IMR-90 (cell line): Measurements from ENCODE around the gene RAB1A. TPM values are rescaled to one million over a fixed set of nuclear protein-coding genes. Genes with fewer than 3 reads are reported as not detected.

Experiments
- ATAC-seq: fragments of 200-7000 bp; cut with Tn5 transposase; 2 replicates; pipeline ENCODE4 v1.9.1; 2020; ENCODE audit warnings: low read depth, mild to moderate bottlenecking, moderate library complexity
- BruUV-seq: library from RNA; stranded (reverse); fragments of 400-500 nt; replicated peaks from 2 replicates; lab custom pipeline; 2021; lab: Mats Ljungman, UMichigan
- CTCF ChIA-PET: fragments of 300-600 bp; formaldehyde crosslinking; extraction: SDS; loops from one replicate; lab custom pipeline; 2021; ENCODE audit warnings: antibody characterized with exemption; lab: Yijun Ruan, JAX
- POLR2A ChIA-PET: fragments of 300-600 bp; sonication (Branson Sonifier 250); formaldehyde crosslinking; loops from one replicate; lab custom pipeline; 2022; ENCODE audit warnings: antibody characterized with exemption; ENCODE audit not compliant: unreplicated experiment; lab: Charles Lee
- DNase-seq: peaks from one replicate; pipeline ENCODE4 v3.0.0; 2013
- H2AFZ ChIP-seq: replicated peaks from 2 replicates; pipeline ENCODE3; 2013; ENCODE audit warnings: low read length, mild to moderate bottlenecking; ENCODE audit not compliant: poor library complexity
- H2AK5ac ChIP-seq: 2 replicates; pipeline ENCODE4 v1.6.1; 2013; ENCODE audit warnings: low read depth, low read length, inconsistent platforms
- H2AK9ac ChIP-seq: replicated peaks from 2 replicates; pipeline ENCODE3; 2013; ENCODE audit warnings: mild to moderate bottlenecking, low read depth, low read length, moderate library complexity; ENCODE audit not compliant: poor library complexity
- H2BK120ac ChIP-seq: 2 replicates; pipeline ENCODE4 v1.6.1; 2013; ENCODE audit warnings: low read depth, low read length, inconsistent platforms
- H2BK15ac ChIP-seq: 3 replicates; pipeline ENCODE4 v1.6.1; 2013; ENCODE audit warnings: low read depth, low read length, inconsistent platforms
- H2BK20ac ChIP-seq: 2 replicates; pipeline ENCODE4 v1.6.1; 2013; ENCODE audit warnings: low read depth, mild to moderate bottlenecking, inconsistent platforms, low read length, moderate library complexity
- H2BK5ac ChIP-seq: 2 replicates; pipeline ENCODE4 v1.6.1; 2013; ENCODE audit warnings: mild to moderate bottlenecking, low read depth, low read length, inconsistent platforms; ENCODE audit not compliant: poor library complexity, severe bottlenecking
- H3K14ac ChIP-seq: replicated peaks from 2 replicates; pipeline ENCODE4 v1.6.1; 2013; ENCODE audit warnings: low read depth, low read length, inconsistent platforms
- H3K18ac ChIP-seq: 2 replicates; pipeline ENCODE4 v1.6.1; 2013; ENCODE audit warnings: low read depth, low read length, control low read depth
- H3K23ac ChIP-seq: 2 replicates; pipeline ENCODE4 v1.6.1; 2013; ENCODE audit warnings: low read depth, low read length, inconsistent platforms
- H3K27ac ChIP-seq: 2 replicates; pipeline ENCODE4 v1.5.1; 2013; ENCODE audit warnings: mild to moderate bottlenecking, control low read depth, low read length; ENCODE audit not compliant: insufficient read depth
- H3K27me3 ChIP-seq: 2 replicates; pipeline ENCODE4 v1.6.1; 2013; ENCODE audit warnings: low read length; ENCODE audit not compliant: control insufficient read depth, insufficient read depth
- H3K36me3 ChIP-seq: 2 replicates; pipeline ENCODE4 v1.6.1; 2013; ENCODE audit warnings: low read length, mixed read lengths; ENCODE audit not compliant: control insufficient read depth, insufficient read depth
- H3K4ac ChIP-seq: 2 replicates; pipeline ENCODE4 v1.6.1; 2013; ENCODE audit warnings: low read depth, low read length, inconsistent platforms
- H3K4me1 ChIP-seq: 2 replicates; pipeline ENCODE4 v1.6.1; 2013; ENCODE audit warnings: low read length, mixed read lengths; ENCODE audit not compliant: control insufficient read depth, insufficient read depth
- H3K4me2 ChIP-seq: 2 replicates; pipeline ENCODE4 v1.6.1; 2013; ENCODE audit warnings: low read depth, mild to moderate bottlenecking, control low read depth, low read length, moderate library complexity
- H3K4me3 ChIP-seq: 2 replicates; pipeline ENCODE4 v1.5.1; 2013; ENCODE audit warnings: low read depth, mild to moderate bottlenecking, control low read depth, low read length, moderate library complexity; ENCODE audit not compliant: insufficient read depth
- H3K56ac ChIP-seq: 2 replicates; pipeline ENCODE4 v1.6.1; 2013; ENCODE audit warnings: low read length, inconsistent platforms; ENCODE audit not compliant: insufficient read depth; ENCODE audit errors: extremely low read depth
- H3K79me1 ChIP-seq, 2 experiments: 2 replicates each; pipeline ENCODE4 v1.6.1; 2013; ENCODE audit warnings: low read length in 2 of 2, inconsistent platforms in 1 of 2, low read depth in 1 of 2
- H3K9ac ChIP-seq: 2 replicates; pipeline ENCODE4 v1.6.1; 2013; ENCODE audit warnings: low read depth, low read length, control low read depth
- H3K9me1 ChIP-seq: 2 replicates; pipeline ENCODE4 v1.6.1; 2013; ENCODE audit warnings: low read length, inconsistent platforms; ENCODE audit not compliant: insufficient read depth
- H3K9me3 ChIP-seq: 2 replicates; pipeline ENCODE4 v1.6.1; 2013; ENCODE audit warnings: low read length; ENCODE audit not compliant: control insufficient read depth, insufficient read depth
- H4K20me1 ChIP-seq: 2 replicates; pipeline ENCODE4 v1.6.1; 2013; ENCODE audit warnings: low read length, inconsistent platforms; ENCODE audit not compliant: insufficient read depth
- H4K5ac ChIP-seq: 2 replicates; pipeline ENCODE4 v1.6.1; 2013; ENCODE audit warnings: mild to moderate bottlenecking, low read depth, low read length, control low read depth
- H4K8ac ChIP-seq, 2 experiments: 2 replicates each; pipeline ENCODE4 v1.6.1; 2013; ENCODE audit warnings: low read depth in 2 of 2, low read length in 2 of 2, control low read depth in 1 of 2, inconsistent platforms in 1 of 2
- H4K91ac ChIP-seq: 2 replicates; pipeline ENCODE4 v1.6.1; 2013; ENCODE audit warnings: low read depth, low read length, inconsistent platforms; ENCODE audit not compliant: insufficient read depth
- CEBPB ChIP-seq: IDR thresholded peaks from 2 replicates; pipeline ENCODE4 v1.6.1; 2012; ENCODE audit warnings: low read depth, low read length, improper control_type of control experiment
- MAFK ChIP-seq: IDR thresholded peaks from 2 replicates; pipeline ENCODE4 v1.6.1; 2012; ENCODE audit warnings: low read depth, low read length, improper control_type of control experiment
- WGBS, 2 experiments: methylation state at CpG; one replicate each; pipeline versions ENCODE4 v1.1.5 to v1.1.7; 2013; ENCODE audit warnings: missing lambda C conversion rate in 2 of 2; ENCODE audit not compliant: insufficient read length in 1 of 2; ENCODE audit errors: extremely low coverage in 2 of 2; 5-methylcytosine and 5-hydroxymethylcytosine counted together
- dilution Hi-C: fragments of 300-500 bp; cut with HindIII; formaldehyde crosslinking; loops from one replicate; pipeline ENCODE4 v1.14.3; 2018; ENCODE audit warnings: low sequenced_read_pairs; ENCODE audit not compliant: unreplicated experiment
- in situ Hi-C: fragments of 300-500 bp; cut with MboI; formaldehyde crosslinking; loops from 3 replicates; pipeline ENCODE4 v1.14.3; 2019; ENCODE audit warnings: low sequenced_read_pairs, inconsistent platforms, mixed read lengths
- intact Hi-C: fragments of 100-400 bp; cut with micrococcal nuclease; formaldehyde crosslinking; loops from 2 replicates; pipeline ENCODE4 v1.10.0; 2022
- polyA plus RNA-seq, 3 experiments: library from polyadenylated mRNA; depleted of rRNA; stranded (reverse); fragments of >200 nt; gene quantifications; 2 replicates each; pipeline ENCODE4 v1.2.3, GENCODE V29; 2012; ENCODE audit warnings: low replicate concordance in 1 of 3
- total RNA-seq: library from RNA; depleted of rRNA; stranded (reverse); fragments of >200 nt; gene quantifications from 2 replicates; pipeline ENCODE4 v1.2.3, GENCODE V29; 2012

The RAB1A gene
- total and polyA plus RNA-seq, 2 of the 4 experiments (the other 2 are of a cell fraction) = 114 to 169 TPM

GRCh38 chr2:65085148-65085547 is 44.8 kb downstream of the RAB1A start:
- ChIA-PET POLR2A (no interaction called here), CTCF (interaction anchor here (0.6 to 0.7 kb wide), 3 partner anchors 20 to 182 kb away, joined by 3 read pairs; no protein-coding TSS in a partner anchor)
- Histone ChIP-seq H2AK9ac (no peak overlapping the region), H3K14ac (no peak overlapping the region), H2BK120ac (no peak overlapping the region), H3K36me3 (peaks cover 47% of the 10 kb centered on the region), H4K20me1 (peaks cover 54% of the 10 kb centered on the region), H3K9ac (no peak overlapping the region), H3K18ac (no peak overlapping the region), H2AFZ (no peak overlapping the region), H3K9me3 (no peaks in the 10 kb centered on the region), H3K79me1 (peaks cover 26 to 75% of the 10 kb centered on the region in 2 experiments), H2AK5ac (no peak overlapping the region), H3K27ac (no peak overlapping the region), H3K4me2 (no peak overlapping the region), H2BK20ac (no peak overlapping the region), H2BK5ac (no peak overlapping the region), H2BK15ac (no peak overlapping the region), H3K4ac (no peak overlapping the region), H3K9me1 (peaks cover 14% of the 10 kb centered on the region; the same call in 1 of the 2 replicates), H4K5ac (no peak overlapping the region), H3K4me3 (no peak overlapping the region), H3K4me1 (no peaks in the 10 kb centered on the region), H3K23ac (no peak overlapping the region), H3K27me3 (no peaks in the 10 kb centered on the region), H3K56ac (no peak overlapping the region), H4K8ac (no peak overlapping the region), H4K91ac (no peak overlapping the region)
- DNase-seq = no peak
- no TSS peak for BruUV-seq
- TF ChIP-seq CEBPB = peak; percentile 72
- TF ChIP-seq MAFK = no peak
- in situ Hi-C loops = no loop called here
- WGBS, 2 experiments = no CpG with 5 or more reads among the region's 3 CpGs
- dilution Hi-C loops = no loop called here
- no peak for ATAC-seq
- intact Hi-C loops = loop anchor here (5.0 kb wide), 1 partner anchor 42 kb away; no protein-coding TSS in a partner anchor
